ENCODE data around the gene EFCAB11.
"Not testable (repeated sequence)": the region's sequence is repeated elsewhere in the genome, so short reads cannot be mapped to it uniquely, and the experiment has no call there.

EFCAB11 gene

GRCh38 chr14:89899917-89900663, 54.4 kb downstream of the EFCAB11 start:
- Histone ChIP-seq H3K4me3 (replicated peaks; ENCODE audit: insufficient read depth, low read length) (no peak overlapping the region), H3K27ac (replicated peaks) (no peak overlapping the region), H3K27me3 (ENCODE audit: insufficient read depth, poor library complexity, severe bottlenecking) (no peaks in the 10 kb centered on the region)
- TF ChIP-seq SPI1 (IDR thresholded peaks at IDR 0.05; ENCODE audit: borderline replicate concordance, low read depth) = no peak
- TF ChIP-seq, protein P1, sequence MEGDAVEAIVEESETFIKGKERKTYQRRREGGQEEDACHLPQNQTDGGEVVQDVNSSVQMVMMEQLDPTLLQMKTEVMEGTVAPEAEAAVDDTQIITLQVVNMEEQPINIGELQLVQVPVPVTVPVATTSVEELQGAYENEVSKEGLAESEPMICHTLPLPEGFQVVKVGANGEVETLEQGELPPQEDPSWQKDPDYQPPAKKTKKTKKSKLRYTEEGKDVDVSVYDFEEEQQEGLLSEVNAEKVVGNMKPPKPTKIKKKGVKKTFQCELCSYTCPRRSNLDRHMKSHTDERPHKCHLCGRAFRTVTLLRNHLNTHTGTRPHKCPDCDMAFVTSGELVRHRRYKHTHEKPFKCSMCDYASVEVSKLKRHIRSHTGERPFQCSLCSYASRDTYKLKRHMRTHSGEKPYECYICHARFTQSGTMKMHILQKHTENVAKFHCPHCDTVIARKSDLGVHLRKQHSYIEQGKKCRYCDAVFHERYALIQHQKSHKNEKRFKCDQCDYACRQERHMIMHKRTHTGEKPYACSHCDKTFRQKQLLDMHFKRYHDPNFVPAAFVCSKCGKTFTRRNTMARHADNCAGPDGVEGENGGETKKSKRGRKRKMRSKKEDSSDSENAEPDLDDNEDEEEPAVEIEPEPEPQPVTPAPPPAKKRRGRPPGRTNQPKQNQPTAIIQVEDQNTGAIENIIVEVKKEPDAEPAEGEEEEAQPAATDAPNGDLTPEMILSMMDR (IDR thresholded peaks at IDR 0.05; ENCODE audit: insufficient read depth, low read length) = peak; percentile 9
- no peak for TF ChIP-seq POLR2AphosphoS5 (IDR thresholded peaks at IDR 0.05; ENCODE audit: low read depth)
- TF ChIP-seq GABPA (IDR thresholded peaks at IDR 0.05; ENCODE audit: low read depth) = no peak
- DNase-seq (ENCODE audit: low read depth in 1 of 2, low spot score in 1 of 2) = no peak

DNA sequence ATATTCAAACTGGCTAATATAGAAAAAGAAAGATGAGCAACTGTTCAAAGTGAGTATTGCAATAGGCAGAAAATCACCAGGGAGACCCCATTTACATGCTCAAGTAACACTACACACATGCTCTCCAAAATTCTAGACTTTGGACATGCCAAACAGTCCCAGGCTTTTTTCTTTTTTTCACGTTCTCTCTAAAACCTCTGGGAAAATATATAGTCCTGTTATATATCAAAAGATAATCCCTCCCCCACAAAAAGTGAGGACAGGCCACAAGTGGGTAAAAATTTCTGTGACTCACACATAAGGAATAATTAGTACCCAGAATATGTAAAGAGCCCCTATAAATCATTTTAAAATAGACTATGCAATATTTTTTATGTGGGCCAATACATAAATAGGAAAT, 55.2 kb downstream of the EFCAB11 start:
- TF ChIP-seq, protein P2, sequence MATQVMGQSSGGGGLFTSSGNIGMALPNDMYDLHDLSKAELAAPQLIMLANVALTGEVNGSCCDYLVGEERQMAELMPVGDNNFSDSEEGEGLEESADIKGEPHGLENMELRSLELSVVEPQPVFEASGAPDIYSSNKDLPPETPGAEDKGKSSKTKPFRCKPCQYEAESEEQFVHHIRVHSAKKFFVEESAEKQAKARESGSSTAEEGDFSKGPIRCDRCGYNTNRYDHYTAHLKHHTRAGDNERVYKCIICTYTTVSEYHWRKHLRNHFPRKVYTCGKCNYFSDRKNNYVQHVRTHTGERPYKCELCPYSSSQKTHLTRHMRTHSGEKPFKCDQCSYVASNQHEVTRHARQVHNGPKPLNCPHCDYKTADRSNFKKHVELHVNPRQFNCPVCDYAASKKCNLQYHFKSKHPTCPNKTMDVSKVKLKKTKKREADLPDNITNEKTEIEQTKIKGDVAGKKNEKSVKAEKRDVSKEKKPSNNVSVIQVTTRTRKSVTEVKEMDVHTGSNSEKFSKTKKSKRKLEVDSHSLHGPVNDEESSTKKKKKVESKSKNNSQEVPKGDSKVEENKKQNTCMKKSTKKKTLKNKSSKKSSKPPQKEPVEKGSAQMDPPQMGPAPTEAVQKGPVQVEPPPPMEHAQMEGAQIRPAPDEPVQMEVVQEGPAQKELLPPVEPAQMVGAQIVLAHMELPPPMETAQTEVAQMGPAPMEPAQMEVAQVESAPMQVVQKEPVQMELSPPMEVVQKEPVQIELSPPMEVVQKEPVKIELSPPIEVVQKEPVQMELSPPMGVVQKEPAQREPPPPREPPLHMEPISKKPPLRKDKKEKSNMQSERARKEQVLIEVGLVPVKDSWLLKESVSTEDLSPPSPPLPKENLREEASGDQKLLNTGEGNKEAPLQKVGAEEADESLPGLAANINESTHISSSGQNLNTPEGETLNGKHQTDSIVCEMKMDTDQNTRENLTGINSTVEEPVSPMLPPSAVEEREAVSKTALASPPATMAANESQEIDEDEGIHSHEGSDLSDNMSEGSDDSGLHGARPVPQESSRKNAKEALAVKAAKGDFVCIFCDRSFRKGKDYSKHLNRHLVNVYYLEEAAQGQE (IDR thresholded peaks at IDR 0.05; ENCODE audit: insufficient replicate concordance, low read depth) = no peak
- TF ChIP-seq, protein P1 (IDR thresholded peaks at IDR 0.05; ENCODE audit: insufficient read depth, low read length) = no peak
- TF ChIP-seq POLR2AphosphoS5 (IDR thresholded peaks at IDR 0.05; ENCODE audit: low read depth) = no peak
- no peak for TF ChIP-seq SPI1 (IDR thresholded peaks at IDR 0.05; ENCODE audit: borderline replicate concordance, low read depth)
- no peak for TF ChIP-seq GABPA (IDR thresholded peaks at IDR 0.05; ENCODE audit: low read depth)
- H3K27me3 ChIP-seq (ENCODE audit: insufficient read depth, poor library complexity, severe bottlenecking) = no peaks in the 10 kb centered on the region
- H3K4me3 ChIP-seq (replicated peaks; ENCODE audit: insufficient read depth, low read length) = no peak overlapping the region
- no peak for DNase-seq (ENCODE audit: low read depth in 1 of 2, low spot score in 1 of 2)
- H3K27ac ChIP-seq (replicated peaks) = no peak overlapping the region

GRCh38 chr14:89893388-89893787, 61.1 kb downstream of the EFCAB11 start:
- not testable (repeated sequence) for DNase-seq (ENCODE audit: low read depth in 1 of 2, low spot score in 1 of 2); H3K27ac ChIP-seq (replicated peaks); H3K27me3 ChIP-seq (ENCODE audit: insufficient read depth, poor library complexity, severe bottlenecking)

GRCh38 chr14:89892953-89893352, 61.6 kb downstream of the EFCAB11 start:
- Histone ChIP-seq H3K27ac (replicated peaks) (no peak overlapping the region), H3K27me3 (ENCODE audit: insufficient read depth, poor library complexity, severe bottlenecking) (no peaks in the 10 kb centered on the region), H3K4me3 (replicated peaks; ENCODE audit: insufficient read depth, low read length) (no peak overlapping the region)
- DNase-seq (ENCODE audit: low read depth in 1 of 2, low spot score in 1 of 2) = no peak
- TF ChIP-seq SPI1 (IDR thresholded peaks at IDR 0.05; ENCODE audit: borderline replicate concordance, low read depth) (no peak), GABPA (IDR thresholded peaks at IDR 0.05; ENCODE audit: low read depth) (no peak)
- TF ChIP-seq, protein P1 (IDR thresholded peaks at IDR 0.05; ENCODE audit: insufficient read depth, low read length) = no peak

More at GRCh38 chr14:89893388-89893787, 61.1 kb downstream of the EFCAB11 start:
- H3K4me3 ChIP-seq (replicated peaks; ENCODE audit: insufficient read depth, low read length) = not testable (repeated sequence)

GRCh38 chr14:89891721-89892120, 62.8 kb downstream of the EFCAB11 start:
- not testable (repeated sequence) for H3K27me3 ChIP-seq (ENCODE audit: insufficient read depth, poor library complexity, severe bottlenecking); H3K27ac ChIP-seq (replicated peaks); DNase-seq (ENCODE audit: low read depth in 1 of 2, low spot score in 1 of 2); H3K4me3 ChIP-seq (replicated peaks; ENCODE audit: insufficient read depth, low read length)
